ENCODE data around the gene PLIN1. TPM values are rescaled to one million over a fixed set of nuclear protein-coding genes. Genes with fewer than 3 reads are reported as not detected.

PLIN1 gene
- polyA plus RNA-seq, 1 donor (not counting 4 experiments of a cell fraction or from before 2014, with no cell fraction given) = 0.30 TPM

DNA sequence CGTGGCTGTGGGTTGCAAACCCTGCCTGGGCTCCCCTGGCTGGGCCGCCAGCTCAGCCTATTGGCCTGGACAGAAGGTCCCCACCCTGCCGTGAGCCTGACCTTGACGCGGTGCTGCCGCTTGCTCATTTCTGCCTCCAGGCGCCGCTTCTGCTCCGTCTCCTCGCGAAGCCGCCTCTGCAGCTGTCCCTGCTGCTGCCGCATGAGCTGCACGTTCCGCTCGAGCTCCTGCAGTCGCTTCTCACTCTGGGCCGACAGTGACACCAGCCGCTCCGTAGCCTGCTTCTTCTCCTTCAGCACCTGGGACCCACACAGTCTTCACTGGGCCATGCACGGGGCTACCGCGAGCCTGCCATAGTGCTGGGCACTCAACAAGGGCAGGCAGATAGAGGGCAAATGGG, 45.6 kb downstream of the PLIN1 start:
- DNase-seq (ENCODE audit: low read depth, low spot score) (no peak), FAIRE-seq (no peak)
- no peaks in the 10 kb centered on the region for H3K79me2 ChIP-seq (ENCODE audit: control insufficient read depth, insufficient read depth, low read length)
- dilution Hi-C loops (cut with MboI; ENCODE audit: extremely low pct_ligation_motif_present, low sequenced_read_pairs) = no loop called here
- TF ChIP-seq EZH2 (IDR thresholded peaks at IDR 0.05; ENCODE audit: low read length) = no peak
- TF ChIP-seq, protein P1, sequence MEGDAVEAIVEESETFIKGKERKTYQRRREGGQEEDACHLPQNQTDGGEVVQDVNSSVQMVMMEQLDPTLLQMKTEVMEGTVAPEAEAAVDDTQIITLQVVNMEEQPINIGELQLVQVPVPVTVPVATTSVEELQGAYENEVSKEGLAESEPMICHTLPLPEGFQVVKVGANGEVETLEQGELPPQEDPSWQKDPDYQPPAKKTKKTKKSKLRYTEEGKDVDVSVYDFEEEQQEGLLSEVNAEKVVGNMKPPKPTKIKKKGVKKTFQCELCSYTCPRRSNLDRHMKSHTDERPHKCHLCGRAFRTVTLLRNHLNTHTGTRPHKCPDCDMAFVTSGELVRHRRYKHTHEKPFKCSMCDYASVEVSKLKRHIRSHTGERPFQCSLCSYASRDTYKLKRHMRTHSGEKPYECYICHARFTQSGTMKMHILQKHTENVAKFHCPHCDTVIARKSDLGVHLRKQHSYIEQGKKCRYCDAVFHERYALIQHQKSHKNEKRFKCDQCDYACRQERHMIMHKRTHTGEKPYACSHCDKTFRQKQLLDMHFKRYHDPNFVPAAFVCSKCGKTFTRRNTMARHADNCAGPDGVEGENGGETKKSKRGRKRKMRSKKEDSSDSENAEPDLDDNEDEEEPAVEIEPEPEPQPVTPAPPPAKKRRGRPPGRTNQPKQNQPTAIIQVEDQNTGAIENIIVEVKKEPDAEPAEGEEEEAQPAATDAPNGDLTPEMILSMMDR (optimal IDR thresholded peaks at IDR 0.05 in 1 of 3, IDR thresholded peaks at IDR 0.05 in 1 of 3, conservative IDR thresholded peaks at IDR 0.05 in 1 of 3; ENCODE audit: extremely low read depth in 1 of 3, insufficient read depth in 2 of 3, low read length in 3 of 3) = no peak
- no peaks in the 10 kb centered on the region for H3K4me1 ChIP-seq (ENCODE audit: control insufficient read depth, extremely low read depth, insufficient read depth, low read length)
- no peak overlapping the region for H3K9ac ChIP-seq (ENCODE audit: control insufficient read depth, extremely low read depth, insufficient read depth, low read length)
- no peak overlapping the region for H3K4me2 ChIP-seq (ENCODE audit: control insufficient read depth, extremely low read depth, insufficient read depth, low read depth, low read length)
- H3K27me3 ChIP-seq (ENCODE audit: control insufficient read depth, extremely low read depth, insufficient read depth, low read length) = no peaks in the 10 kb centered on the region
- no peaks in the 10 kb centered on the region for H4K20me1 ChIP-seq (ENCODE audit: control insufficient read depth, extremely low read depth, insufficient read depth, low read length)
- no peak overlapping the region for H2AFZ ChIP-seq (ENCODE audit: control insufficient read depth, low read length)
- H3K4me3 ChIP-seq (ENCODE audit: control insufficient read depth in 2 of 3, extremely low read depth in 1 of 3, insufficient read depth in 2 of 3, low read depth in 1 of 3, low read length in 3 of 3) = no peak overlapping the region
- H3K27ac ChIP-seq (ENCODE audit: control insufficient read depth, insufficient read depth, low read length) = no peak overlapping the region
- H3K9me1 ChIP-seq (ENCODE audit: control insufficient read depth, extremely low read depth, insufficient read depth, low read length) = no peaks in the 10 kb centered on the region
- H3K9me3 ChIP-seq (ENCODE audit: control insufficient read depth, low read depth, low read length) = no peaks in the 10 kb centered on the region
- peaks cover 11 to 16% of the 10 kb centered on the region in 2 experiments for H3K36me3 ChIP-seq (ENCODE audit: control insufficient read depth in 2 of 2, extremely low read depth in 1 of 2, insufficient read depth in 2 of 2, low read length in 2 of 2)

DNA sequence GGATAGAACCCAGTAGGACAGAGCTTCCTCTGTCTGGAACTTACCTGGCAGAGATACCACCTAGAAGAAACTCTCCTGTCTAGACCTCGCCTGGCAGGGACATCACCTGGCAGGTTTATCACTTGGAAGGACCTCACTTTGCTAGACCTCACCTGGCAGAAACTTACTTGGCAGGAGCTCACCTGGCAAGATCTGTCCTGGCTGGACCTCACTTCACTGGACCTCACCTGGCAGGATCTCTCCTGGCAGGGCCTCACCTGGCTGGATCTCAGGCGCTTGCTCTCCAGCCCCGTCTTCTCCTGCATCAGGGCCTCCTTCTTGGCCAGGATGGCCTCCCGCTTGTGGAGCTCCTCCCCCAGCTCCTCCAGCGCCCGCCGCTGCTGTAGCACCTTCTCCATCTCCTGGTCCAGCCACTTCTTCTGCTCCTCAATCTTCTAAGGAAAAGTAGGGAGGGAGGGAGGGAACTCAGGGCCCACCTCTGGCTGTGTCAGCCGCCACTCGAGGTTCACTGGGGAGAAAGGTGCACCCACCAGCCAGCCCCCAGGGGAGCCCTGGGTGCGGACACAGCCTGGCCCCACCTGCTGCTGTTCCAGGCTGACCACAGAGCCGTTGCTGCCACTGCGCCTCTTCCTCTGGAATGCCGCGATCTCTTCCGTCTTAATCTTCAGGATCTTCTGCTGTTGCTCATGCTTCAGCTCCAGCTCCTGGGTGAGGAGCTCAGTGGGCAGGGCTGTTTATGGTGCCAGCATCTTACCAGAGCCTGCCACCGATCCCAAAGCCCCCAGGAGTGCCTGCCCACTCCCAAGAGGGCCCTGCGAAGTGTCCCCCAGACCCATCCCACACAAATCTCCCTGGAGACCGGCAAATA, 46.4 kb downstream of the PLIN1 start:
- peaks cover 13 to 16% of the 10 kb centered on the region in 2 experiments for H3K36me3 ChIP-seq (ENCODE audit: control insufficient read depth in 2 of 2, extremely low read depth in 1 of 2, insufficient read depth in 2 of 2, low read length in 2 of 2)
- no peaks in the 10 kb centered on the region for H3K9me1 ChIP-seq (ENCODE audit: control insufficient read depth, extremely low read depth, insufficient read depth, low read length)
- no peaks in the 10 kb centered on the region for H3K9me3 ChIP-seq (ENCODE audit: control insufficient read depth, low read depth, low read length)
- H3K9ac ChIP-seq (ENCODE audit: control insufficient read depth, extremely low read depth, insufficient read depth, low read length) = no peak overlapping the region
- no peak for TF ChIP-seq EZH2 (IDR thresholded peaks at IDR 0.05; ENCODE audit: low read length)
- TF ChIP-seq, protein P1 (optimal IDR thresholded peaks at IDR 0.05 in 1 of 3, IDR thresholded peaks at IDR 0.05 in 1 of 3, conservative IDR thresholded peaks at IDR 0.05 in 1 of 3; ENCODE audit: extremely low read depth in 1 of 3, insufficient read depth in 2 of 3, low read length in 3 of 3) = no peak
- DNase-seq (ENCODE audit: low read depth, low spot score) (no peak), FAIRE-seq (no peak)
- no peaks in the 10 kb centered on the region for H4K20me1 ChIP-seq (ENCODE audit: control insufficient read depth, extremely low read depth, insufficient read depth, low read length)
- no peak overlapping the region for H2AFZ ChIP-seq (ENCODE audit: control insufficient read depth, low read length)
- no peaks in the 10 kb centered on the region for H3K4me1 ChIP-seq (ENCODE audit: control insufficient read depth, extremely low read depth, insufficient read depth, low read length)
- H3K79me2 ChIP-seq (ENCODE audit: control insufficient read depth, insufficient read depth, low read length) = no peaks in the 10 kb centered on the region
- dilution Hi-C loops (cut with MboI; ENCODE audit: extremely low pct_ligation_motif_present, low sequenced_read_pairs) = no loop called here
- H3K27me3 ChIP-seq (ENCODE audit: control insufficient read depth, extremely low read depth, insufficient read depth, low read length) = no peaks in the 10 kb centered on the region
- no peak overlapping the region for H3K27ac ChIP-seq (ENCODE audit: control insufficient read depth, insufficient read depth, low read length)
- no peak overlapping the region for H3K4me3 ChIP-seq (ENCODE audit: control insufficient read depth in 2 of 3, extremely low read depth in 1 of 3, insufficient read depth in 2 of 3, low read depth in 1 of 3, low read length in 3 of 3)
- no peak overlapping the region for H3K4me2 ChIP-seq (ENCODE audit: control insufficient read depth, extremely low read depth, insufficient read depth, low read depth, low read length)
